Kidney (tissue), 14 donors: ENCODE results near the gene SLC45A3. TPM values are rescaled to one million over a fixed set of nuclear protein-coding genes. Genes with fewer than 3 reads are reported as not detected.

Experiments used
- DNase-seq, 5 donors: peaks; one replicate each; pipeline ENCODE4 v3.0.0-alpha.2; 2013 to 2020
- FAIRE-seq: peaks from 2 replicates; lab custom pipeline; 2012; peaks lifted over from hg19 to GRCh38; lab: Jason Lieb, UNC
- H3K27ac ChIP-seq, 2 donors: one replicate each; pipeline ENCODE4 v1.7.0; 2013; ENCODE audit warnings: low read depth in 2 of 2, low read length in 2 of 2, inconsistent platforms in 1 of 2
- H3K27me3 ChIP-seq: one replicate; pipeline ENCODE4 v1.7.1; 2013; ENCODE audit warnings: low read length, inconsistent platforms; ENCODE audit not compliant: control insufficient read depth, insufficient read depth
- H3K36me3 ChIP-seq, 3 donors: one replicate each; pipeline versions ENCODE4 v1.7.0 to v1.7.1; 2013; ENCODE audit warnings: low read length in 3 of 3, control low read depth in 1 of 3, inconsistent platforms in 1 of 3; ENCODE audit not compliant: insufficient read depth in 3 of 3, control insufficient read depth in 2 of 3
- H3K4me1 ChIP-seq, 3 donors: one replicate each; pipeline versions ENCODE4 v1.7.0 to v1.7.1; 2013; ENCODE audit warnings: low read length in 3 of 3, inconsistent platforms in 1 of 3, low read depth in 1 of 3; ENCODE audit not compliant: control insufficient read depth in 2 of 3, insufficient read depth in 2 of 3
- H3K4me3 ChIP-seq, 3 donors: one replicate each; pipeline versions ENCODE4 v1.7.0 to v1.8.1; 2013; ENCODE audit warnings: low read length in 3 of 3, control low read depth in 1 of 3, inconsistent platforms in 1 of 3
- H3K9ac ChIP-seq, 3 donors: one replicate each; pipeline versions ENCODE4 v1.7.0 to v1.7.1; 2013; ENCODE audit warnings: low read length in 3 of 3, control low read depth in 1 of 3, inconsistent platforms in 1 of 3
- H3K9me3 ChIP-seq, 3 donors: one replicate each; pipeline versions ENCODE4 v1.7.0 to v1.7.1; 2013; ENCODE audit warnings: low read length in 3 of 3, control low read depth in 1 of 3, inconsistent platforms in 1 of 3; ENCODE audit not compliant: control insufficient read depth in 2 of 3, insufficient read depth in 1 of 3
- CTCF ChIP-seq: IDR thresholded peaks from 3 replicates; pipeline ENCODE4 v1.5.1; 2012; ENCODE audit warnings: mild to moderate bottlenecking, moderate library complexity, borderline replicate concordance; ENCODE audit not compliant: insufficient read depth; ENCODE audit errors: extremely low read depth
- intact Hi-C: fragments of 100-400 bp; cut with DNase I; formaldehyde crosslinking; loops from one replicate; pipeline ENCODE4 v1.11.1; 2022
- polyA plus RNA-seq: library from polyadenylated mRNA; stranded (reverse); fragments of 350-450 nt; fragmentation: Illumina TruSeq; extraction: RNeasy Lipid Tissue Mini Kit (QIAGEN cat#74804); gene quantifications from one replicate; pipeline ENCODE4 v1.2.3, GENCODE V29; 2014; ENCODE audit warnings: low read depth, low replicate concordance; ENCODE audit not compliant: insufficient read depth
- total RNA-seq: library from RNA; stranded (reverse); fragmentation: NEBNext Ultra II Directional; extraction: Animal tissue kit (Norgen Biotek cat#: 25700); gene quantifications from one replicate; pipeline ENCODE4 v1.2.1, GENCODE V29; 2021
- donor health status: control.
- donor health status: control.
- donor health status: control.
- donor health status: control.
- donor health status: control.
- donor health status: DM: yes; HTN: yes; CAD: no.
- donor health status: Normal renal cell carcinoma (clear cell type).

SLC45A3 gene
- total and polyA plus RNA-seq, 2 donors from 2014 or later = 6.8 to 7.2 TPM

GRCh38 chr1:205623646-205624045 is 56.7 kb downstream of the SLC45A3 start:
- intact Hi-C loops = no loop called here
- Histone ChIP-seq H3K9me3 (no peaks in the 10 kb centered on the region), H3K4me3 (no peak overlapping the region), H3K27ac (no peak overlapping the region), H3K36me3 (peaks cover 3 to 10% (median 9%) of the 10 kb centered on the region in 3 donors), H3K4me1 (no peaks in the 10 kb centered on the region), H3K9ac (no peak overlapping the region), H3K27me3 (no peaks in the 10 kb centered on the region)
- FAIRE-seq = no peak
- DNase-seq = no peak
- TF ChIP-seq CTCF = no peak

- no peaks in the 10 kb centered on the region for H3K9me3 ChIP-seq
- no peak overlapping the region for H3K9ac ChIP-seq
- H3K27ac ChIP-seq = no peak overlapping the region
- DNase-seq (no peak), FAIRE-seq (no peak)
- H3K36me3 ChIP-seq = peaks cover 5 to 25% (median 19%) of the 10 kb centered on the region in 3 donors
- no peaks in the 10 kb centered on the region for H3K27me3 ChIP-seq
- intact Hi-C loops = no loop called here
- H3K4me3 ChIP-seq = no peak overlapping the region
- no peak for TF ChIP-seq CTCF
- no peaks in the 10 kb centered on the region for H3K4me1 ChIP-seq
Measured at GRCh38 chr1:205620269-205620668, 60.0 kb downstream of the SLC45A3 start.

GRCh38 chr1:205619376-205619775 is 60.9 kb downstream of the SLC45A3 start:
- Histone ChIP-seq H3K36me3 (peaks cover 5 to 25% (median 19%) of the 10 kb centered on the region in 3 donors), H3K4me3 (no peak overlapping the region), H3K4me1 (peaks cover 0 to 5% (median 2%) of the 10 kb centered on the region in 3 donors), H3K27ac (no peak overlapping the region), H3K9ac (no peak overlapping the region), H3K27me3 (no peaks in the 10 kb centered on the region), H3K9me3 (no peaks in the 10 kb centered on the region)
- intact Hi-C loops = no loop called here
- TF ChIP-seq CTCF = no peak
- DNase-seq (no peak), FAIRE-seq (no peak)
